Activated naive CD4-positive, alpha-beta T cell (primary cell): Measurements from ENCODE around the gene ZNF618.
A peak's percentile ranks its signal among the peaks of the same experiment; 100 is the strongest.

Source experiments
- DNase-seq, 4 experiments: peaks; one replicate each; lab custom pipeline; 2025; lab: John Stamatoyannopoulos, UW

ZNF618 gene, protein sequence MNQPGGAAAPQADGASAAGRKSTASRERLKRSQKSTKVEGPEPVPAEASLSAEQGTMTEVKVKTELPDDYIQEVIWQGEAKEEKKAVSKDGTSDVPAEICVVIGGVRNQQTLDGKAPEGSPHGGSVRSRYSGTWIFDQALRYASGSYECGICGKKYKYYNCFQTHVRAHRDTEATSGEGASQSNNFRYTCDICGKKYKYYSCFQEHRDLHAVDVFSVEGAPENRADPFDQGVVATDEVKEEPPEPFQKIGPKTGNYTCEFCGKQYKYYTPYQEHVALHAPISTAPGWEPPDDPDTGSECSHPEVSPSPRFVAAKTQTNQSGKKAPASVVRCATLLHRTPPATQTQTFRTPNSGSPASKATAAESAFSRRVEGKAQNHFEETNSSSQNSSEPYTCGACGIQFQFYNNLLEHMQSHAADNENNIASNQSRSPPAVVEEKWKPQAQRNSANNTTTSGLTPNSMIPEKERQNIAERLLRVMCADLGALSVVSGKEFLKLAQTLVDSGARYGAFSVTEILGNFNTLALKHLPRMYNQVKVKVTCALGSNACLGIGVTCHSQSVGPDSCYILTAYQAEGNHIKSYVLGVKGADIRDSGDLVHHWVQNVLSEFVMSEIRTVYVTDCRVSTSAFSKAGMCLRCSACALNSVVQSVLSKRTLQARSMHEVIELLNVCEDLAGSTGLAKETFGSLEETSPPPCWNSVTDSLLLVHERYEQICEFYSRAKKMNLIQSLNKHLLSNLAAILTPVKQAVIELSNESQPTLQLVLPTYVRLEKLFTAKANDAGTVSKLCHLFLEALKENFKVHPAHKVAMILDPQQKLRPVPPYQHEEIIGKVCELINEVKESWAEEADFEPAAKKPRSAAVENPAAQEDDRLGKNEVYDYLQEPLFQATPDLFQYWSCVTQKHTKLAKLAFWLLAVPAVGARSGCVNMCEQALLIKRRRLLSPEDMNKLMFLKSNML

DNA sequence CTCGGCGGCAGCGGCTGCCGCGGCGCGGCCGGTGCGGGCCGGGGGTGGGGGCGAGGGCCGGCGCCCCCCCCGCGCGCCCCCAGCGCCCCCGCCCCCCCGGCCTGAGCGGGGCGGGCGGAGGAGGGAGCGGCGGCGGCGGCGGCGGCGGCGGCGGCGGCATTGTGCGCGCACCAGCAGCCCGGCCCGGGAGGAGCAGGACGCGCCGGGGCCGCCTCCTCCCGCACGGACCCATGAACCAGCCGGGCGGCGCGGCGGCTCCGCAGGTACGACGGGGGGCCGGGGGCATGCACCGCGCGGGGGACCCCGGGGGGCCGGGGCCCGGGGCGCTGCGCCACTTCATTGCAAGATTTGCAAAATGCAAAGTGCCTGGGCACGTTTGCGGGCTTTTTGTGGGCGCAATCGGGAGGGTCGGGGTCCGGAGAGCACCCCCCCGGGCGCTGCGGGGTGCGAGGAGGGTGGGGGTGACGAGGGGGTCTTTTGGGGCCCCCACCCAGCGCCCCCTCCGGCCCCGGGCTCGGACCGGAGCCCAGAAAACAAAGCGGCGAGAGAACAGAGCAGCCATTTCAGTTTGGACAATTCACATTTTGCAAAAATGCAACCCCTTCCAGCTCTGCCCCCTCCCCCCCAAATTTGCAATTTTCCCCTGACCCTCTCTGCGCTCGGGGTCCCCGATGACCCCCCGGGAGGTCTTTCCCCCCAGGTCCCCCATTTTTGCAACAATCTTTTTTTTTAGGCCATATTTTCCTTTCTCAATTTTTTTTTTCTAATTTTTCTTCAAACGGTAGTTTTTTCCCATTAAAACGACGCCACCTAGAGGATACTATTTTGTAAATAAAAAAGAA, at the start of gene ZNF618:
Gene ZNF618 (plus strand): TSS at position 159 of the 842 bp plus-strand sequence. CDS start 72 bp downstream, at position 231.
- peak in 1 of 4 experiments; percentile 15 for DNase-seq

DNA sequence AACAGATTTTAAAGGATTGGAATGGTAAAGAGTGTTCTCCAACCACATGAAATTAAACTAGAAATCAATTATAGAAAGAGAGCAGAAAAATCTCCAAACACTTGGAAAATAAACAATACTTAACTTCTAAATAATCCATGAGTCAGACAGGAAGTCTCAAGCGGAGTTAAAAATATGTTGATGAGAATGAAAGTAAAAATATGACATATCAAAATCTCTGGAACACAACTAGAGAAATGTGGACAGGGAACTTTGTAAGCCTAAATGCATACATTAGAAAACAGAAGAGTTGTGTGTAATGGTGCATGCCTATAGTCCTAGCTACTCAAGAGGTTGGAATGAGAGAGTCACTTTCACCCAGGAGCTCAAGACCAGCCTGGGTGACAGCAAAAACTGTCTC, 47.9 kb upstream of the ZNF618 start:
- DNase-seq = no peak

DNA sequence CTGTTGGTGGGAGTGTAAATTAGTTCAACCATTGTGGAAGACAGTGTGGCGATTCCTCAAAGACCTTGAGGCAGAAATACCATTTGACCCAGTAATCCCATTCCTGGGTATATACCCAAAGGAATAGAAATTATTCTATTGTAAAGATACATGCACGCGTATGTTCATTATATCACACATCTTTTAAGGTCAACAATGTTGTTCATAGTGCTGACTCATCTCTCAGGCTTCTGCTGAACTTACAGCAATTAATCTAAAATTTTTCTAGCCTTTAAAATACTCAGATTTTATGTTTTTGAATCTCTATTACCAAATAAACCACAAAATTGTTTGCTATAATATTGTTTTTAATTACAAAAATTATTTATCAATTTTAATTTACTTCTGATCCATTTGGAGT, 38.8 kb upstream of the ZNF618 start:
- DNase-seq = no peak

DNA sequence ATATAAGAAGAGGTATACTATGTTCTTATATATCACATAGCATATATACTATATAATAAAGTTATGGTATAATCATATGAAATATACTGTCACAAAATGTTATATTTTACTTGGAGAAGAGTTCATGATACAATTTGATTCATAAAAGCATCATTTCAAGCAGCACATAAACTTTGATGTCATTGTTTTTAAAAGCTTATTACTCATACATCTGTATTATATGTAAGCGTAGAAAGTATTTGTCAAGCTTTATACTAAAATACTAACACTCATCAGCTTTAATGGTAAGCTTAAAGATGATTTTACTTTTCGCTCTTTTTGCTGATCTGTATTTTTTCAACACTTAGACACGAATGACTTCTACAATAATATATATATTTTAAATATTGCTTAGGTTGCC, 34.0 kb upstream of the ZNF618 start:
- DNase-seq = no peak

DNA sequence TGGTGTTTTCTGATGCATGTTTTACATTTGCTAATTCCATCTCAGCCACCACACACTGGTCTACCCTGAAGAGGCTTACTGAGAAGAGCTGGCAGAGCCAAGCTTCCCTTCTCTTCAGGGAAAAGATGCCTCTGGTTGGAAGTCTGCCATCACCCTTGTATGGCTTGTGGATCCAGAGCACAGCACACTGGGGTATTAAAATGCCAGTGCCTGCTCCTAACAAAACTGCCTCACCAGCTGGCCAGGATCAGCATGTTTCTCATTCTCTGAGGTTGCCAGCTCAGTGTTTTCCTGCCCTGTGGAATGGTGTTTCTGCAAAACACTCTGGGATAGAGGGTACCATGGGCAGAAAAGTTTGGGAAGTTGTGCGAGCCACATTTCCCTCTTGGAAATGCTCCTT, 31.6 kb upstream of the ZNF618 start:
- no peak for DNase-seq

DNA sequence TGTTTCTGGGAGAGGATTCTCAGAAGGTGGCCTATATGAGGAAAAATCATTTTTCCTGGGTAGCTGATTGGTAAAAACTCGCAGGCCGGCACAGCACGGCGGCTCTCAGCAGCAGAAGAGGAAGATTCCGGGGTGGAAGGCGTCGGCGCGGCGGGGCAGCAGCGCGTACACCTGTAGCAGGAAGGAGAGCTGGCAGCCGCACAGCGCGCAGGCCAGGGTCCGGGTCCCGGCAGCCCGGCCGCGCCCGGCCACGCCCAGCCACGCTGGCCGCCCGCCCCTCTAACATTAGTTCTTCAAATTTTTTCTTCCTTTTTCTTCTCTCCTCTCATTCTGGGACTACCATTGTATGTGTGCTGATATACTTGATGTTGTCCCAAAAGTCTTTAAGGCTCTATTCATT, 24.8 kb upstream of the ZNF618 start:
- no peak for DNase-seq

DNA sequence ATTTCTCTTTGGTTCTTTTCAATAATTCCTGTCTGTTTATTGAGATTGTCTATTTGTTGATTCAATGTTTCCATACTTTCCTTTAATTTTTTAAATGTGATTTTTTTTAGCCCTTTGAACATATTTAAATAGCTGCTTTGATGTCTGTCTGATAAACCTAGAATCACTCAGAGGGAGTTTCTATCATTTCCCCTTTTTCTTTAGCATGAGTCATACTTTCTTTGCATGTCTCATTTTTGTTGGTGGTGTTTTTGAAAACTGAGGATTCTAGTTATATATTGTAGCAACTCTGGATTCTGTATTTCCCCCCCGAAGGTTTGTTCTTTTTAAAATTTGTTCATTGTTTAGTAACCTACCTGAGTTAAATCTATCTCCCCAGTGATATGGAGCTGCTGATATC, 24.2 kb upstream of the ZNF618 start:
- no peak for DNase-seq

DNA sequence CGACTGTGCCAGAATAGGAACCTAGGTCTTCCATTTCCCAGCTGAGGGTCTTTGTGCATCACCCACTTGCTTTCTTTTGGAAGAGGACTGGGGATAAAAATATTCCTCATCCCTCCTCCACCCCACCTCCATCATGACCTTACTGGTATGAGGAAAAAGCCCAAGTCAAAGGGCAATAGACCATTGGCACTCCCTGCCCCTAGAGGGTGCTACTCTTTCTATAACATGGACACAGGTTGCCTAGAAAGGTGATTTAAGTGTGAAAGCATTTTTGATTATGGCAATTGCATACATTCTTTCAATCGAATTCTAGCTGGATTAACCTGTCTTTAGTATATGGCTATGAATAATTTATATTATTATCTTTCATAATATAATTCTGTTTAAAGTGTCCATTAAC, 22.8 kb upstream of the ZNF618 start:
- DNase-seq = no peak

DNA sequence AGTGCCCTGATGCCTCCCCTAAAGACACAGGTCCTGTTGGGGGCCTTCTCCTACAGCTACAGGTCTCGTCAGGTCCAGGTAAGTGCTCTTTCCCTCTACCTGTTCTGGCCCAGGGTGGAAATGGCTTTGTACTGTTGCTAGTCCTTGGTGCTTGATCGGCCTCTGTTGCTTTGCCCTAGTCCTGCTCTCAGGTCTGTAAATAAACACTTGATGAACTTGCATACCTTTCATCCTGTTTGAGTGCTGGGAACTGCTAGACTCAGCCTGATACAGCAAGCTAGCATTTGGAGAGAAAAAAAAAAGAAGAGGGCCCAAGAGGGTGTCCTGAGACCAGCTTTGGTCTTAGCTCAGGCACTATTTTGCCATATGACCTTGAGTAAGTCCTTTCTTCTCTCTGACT, 21.8 kb upstream of the ZNF618 start:
- DNase-seq = no peak

DNA sequence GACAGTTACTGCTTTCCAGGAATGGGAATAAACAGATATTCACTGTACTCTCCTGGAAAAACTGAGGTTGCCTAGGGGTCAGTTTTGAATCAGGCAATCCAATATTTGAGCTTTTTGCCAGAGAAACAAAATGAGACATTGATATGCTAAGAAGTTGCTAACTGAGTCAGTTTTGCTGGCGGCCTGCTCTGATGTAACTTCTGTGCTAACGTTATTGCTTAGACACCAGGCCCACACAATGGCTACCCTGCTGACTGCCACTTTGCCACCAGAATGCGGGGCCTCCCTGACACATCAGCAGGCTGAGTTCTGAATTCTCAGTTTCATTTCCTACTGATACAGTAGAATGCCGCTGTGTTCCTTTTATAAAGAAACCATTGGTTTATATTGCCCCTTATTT, 18.2 kb upstream of the ZNF618 start:
- no peak for DNase-seq

DNA sequence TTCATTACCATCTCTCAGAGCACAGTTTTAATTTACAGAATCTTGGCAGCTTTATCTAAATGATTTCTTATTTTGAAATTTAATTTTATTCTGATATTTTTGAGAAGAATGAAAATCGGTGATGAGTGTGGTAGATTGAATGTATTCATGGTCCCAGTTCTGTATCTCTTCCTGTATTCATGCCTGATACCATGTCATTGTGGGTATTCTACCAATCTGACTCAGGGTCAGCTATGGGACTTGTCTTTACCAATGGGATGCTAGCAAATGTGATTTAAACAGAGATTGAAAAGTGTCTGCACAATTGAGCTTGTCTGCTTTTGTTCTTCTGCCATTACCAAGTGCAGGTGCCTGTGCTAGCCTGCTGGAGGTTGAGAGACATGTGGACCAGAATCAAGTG, 17.8 kb upstream of the ZNF618 start:
- DNase-seq = no peak

DNA sequence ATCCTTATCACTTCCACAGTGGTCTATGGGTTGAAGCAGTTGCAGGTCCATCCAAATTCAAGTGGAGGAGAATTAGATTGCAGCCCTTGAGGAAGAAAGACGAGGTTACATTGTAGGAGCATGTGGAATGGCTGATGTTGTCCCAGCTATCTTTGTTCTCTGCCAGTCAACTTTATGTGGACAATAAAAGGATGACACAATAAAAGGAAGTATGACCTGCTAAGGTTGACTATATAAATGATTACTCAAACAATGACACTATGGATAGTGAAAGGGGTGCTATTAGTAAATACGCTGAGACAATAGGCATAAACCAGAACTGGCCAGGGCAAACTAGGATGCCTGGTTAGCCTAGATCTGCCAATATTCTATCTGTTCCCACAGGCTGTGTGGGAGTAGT, 12.8 kb upstream of the ZNF618 start:
- no peak for DNase-seq

DNA sequence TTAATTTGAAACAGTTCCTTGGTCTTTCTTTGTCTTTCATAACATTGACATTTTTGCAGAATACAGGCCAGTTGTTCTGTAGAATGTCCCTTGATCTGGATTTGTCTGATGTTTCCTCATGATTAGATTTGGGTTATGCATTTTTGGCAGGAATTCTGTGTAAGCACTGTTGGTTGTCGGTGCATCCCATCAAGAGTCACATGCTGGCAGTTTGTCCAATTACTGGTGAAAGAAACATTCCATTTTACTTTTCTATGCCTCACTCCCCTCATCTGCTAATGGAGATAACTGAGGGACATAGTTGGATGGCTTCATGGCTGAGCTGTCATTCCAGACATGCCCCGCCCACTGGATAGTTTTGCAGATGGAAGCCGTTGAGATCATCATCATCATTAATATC, 7.6 kb upstream of the ZNF618 start:
- DNase-seq = no peak

DNA sequence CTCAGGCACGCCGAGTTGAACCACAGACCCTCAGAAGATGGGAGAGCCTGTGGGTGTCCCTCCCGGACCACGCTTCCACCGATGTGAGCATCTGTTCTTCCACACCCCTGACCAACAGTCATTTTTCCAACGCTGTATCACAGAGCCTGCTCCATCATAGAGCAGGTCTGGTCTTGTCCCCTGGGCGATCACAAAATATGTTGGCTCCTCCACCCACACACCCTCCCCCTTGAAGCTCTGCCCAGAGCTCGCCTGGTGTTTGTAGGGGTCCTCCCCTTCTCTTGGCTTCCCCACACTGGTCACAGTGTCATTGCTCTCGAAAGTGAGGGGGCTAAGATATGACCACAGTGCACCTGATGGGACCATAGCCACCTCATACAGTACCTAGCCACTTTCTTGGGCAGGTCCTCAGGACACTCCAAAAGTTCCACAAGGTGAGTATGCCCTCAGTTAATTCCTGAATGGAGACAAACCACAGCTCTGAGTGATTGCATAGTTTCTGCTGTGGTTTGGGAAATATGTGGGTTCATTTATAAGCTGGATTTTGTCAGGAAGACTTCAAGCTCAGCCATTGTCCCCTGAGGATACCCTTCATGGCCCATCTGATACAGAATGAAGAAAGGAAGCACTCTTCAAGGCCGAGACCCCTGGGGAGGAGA, 3.5 kb upstream of the ZNF618 start:
- no peak for DNase-seq

DNA sequence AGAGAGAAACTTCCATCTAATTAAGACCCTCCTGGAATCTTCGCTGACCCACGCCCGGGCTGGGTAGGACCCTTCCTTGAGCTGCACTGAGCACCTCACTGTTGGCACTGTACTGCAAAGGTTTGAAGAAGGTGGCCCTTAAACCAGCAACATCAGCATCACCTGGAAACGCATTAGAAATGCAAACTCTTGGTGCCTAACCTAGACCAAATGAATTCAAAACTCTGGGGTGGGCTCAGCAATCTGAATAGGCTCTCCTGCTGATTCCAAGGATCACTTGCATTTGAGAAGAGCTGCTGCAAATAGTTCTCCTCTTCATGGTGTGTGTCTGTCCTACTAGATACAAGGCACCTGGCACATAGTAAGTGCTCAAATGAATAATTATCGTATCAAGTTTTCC, 2.7 kb upstream of the ZNF618 start:
- no peak for DNase-seq

DNA sequence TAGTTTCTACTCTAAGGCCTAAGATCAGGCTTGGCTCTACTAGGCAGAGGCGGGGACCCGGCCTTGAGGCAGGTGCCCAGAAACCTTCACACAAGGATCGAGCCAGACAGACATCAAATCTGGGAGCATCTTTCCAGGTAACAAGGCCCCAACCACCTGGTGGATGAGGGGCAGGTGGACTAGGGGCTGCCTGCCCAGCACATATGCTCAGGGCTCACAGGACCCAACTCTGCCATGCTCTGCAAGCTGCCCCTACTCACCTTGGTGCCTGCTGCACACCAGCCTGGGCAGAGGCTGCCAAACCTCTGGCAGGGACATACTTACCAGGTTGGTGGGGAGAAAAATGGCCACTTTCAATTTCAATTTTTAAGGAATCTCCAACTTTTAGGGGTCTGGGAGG, 2.2 kb upstream of the ZNF618 start:
- DNase-seq = no peak

DNA sequence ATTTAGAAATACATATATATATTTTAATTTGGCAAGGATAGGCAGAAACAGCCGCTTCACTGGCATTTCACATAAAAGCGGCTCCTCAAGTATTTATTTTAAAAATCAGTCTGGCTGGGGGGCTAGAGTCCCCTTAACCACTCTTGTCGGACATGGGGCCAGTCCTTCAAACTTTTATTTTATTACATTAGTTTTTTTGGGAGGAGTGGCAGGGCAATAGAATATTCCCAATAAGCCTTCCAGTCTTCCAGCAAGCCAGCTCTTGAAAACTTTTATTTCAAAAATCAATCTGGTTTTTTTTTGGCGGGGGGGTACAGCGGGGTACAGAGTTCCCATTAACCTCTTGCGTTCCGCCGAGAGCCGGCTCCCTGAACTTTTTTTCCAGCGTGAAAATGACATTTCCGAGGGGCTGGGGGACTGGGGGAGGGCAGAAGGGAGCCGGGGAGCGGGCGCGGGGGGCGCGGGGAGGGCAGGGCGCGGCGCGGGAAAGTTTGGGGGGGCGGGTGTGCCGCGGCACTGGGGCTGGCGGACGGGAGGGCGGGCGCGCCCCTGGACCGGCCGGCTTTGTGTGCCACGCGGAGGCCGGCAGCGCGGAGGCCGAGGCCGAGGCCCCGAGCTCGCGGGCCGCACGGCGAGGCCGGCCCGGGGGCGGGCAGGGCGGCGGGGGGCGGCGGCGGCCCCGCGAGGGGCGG, 504 bp upstream of the ZNF618 start:
- no peak for DNase-seq

DNA sequence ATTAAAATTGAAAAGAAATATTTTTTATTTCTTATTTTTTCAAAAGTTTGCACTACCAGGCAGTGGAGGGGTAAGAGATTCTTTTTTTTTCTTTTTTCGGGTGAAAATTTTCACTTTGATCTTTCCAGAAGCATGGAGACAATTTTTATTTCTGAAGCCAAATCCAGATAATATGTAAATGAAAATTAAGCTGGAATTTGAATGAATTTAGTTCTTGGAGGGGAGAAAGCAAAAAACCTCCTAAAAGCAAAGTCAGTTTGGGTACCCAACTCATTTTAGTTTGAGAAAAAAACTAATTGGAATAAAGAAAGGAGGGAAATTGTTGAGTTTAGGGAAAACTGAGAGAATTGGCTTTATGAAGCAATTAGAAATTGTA, 872 bp downstream of the ZNF618 start:
- no peak for DNase-seq

DNA sequence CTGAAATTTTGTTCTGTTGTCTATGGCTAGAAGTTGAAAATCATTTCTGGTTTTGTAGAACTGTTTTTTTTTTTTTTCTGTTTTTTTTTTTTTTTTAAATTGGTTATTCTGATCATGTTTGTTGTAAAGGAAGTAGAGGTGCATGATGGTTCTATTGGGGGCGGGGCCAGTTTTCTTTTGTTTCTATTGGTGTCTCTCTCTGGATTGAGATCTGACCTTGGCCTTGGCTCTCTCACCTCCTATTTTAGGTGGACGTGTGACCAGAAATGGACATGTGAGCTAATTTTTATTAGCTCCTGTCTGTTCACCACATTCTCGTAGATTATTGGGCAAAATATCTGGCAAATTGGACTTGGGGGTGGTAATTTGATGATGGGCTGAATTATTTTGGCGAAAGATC, 3.2 kb downstream of the ZNF618 start:
- DNase-seq = no peak

DNA sequence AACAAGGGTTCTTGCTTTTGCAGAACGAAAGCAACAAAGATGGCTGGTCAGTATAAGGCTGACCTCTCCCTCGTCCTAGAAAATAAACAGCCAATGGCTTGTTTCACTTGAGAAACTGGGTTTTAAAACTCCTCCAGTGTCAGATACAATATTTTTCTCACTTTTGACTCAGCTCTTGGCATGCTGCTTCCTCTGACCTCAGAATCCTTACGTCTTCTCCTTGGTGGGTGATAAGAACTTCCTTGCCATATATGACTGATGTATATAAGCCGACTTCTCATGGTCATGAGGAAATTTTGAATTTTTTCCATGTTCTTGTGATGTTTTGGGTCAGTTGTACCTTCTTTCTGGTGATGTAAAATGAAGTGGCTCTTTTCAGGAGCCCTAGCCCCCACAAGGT, 3.8 kb downstream of the ZNF618 start:
- DNase-seq = no peak

DNA sequence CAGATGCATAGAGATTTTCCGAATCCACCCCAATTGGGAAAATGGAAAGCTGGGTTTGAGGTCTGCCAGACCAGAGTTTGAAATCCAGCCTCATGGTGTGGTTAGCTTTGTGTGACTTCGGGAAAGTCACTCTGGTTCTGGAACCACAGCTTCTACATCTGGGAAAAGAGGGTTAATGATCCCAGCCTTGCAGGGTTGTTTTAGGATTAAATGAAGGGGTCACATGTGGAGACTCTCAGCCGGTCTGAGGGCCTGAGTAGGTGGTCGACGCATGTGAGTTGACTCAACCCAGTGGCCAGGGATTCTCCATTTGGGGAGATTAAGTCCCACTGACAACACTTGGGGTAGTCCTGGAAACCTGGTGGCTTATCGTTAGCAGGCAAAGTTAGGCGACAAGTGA, 6.1 kb downstream of the ZNF618 start:
- no peak for DNase-seq
